WTC11 (cell line): Measurements from ENCODE around the gene TOR3A. TPM values are rescaled to one million over a fixed set of nuclear protein-coding genes. Genes with fewer than 3 reads are reported as not detected.

Experiments
- ATAC-seq: fragments of 200-7000 bp; cut with Tn5 transposase; 2 replicates; pipeline ENCODE4 v1.10.0; 2021; ENCODE audit warnings: mild to moderate bottlenecking, moderate library complexity
- CTCF ChIA-PET: fragments of 300-600 bp; sonication (Branson Sonifier 250); formaldehyde crosslinking; loops from one replicate; lab custom pipeline; 2021; ENCODE audit warnings: antibody characterized with exemption; lab: Charles Lee
- POLR2A ChIA-PET: fragments of 350-600 bp; sonication (Branson Sonifier 250); formaldehyde crosslinking; loops from one replicate; lab custom pipeline; 2021; ENCODE audit warnings: antibody characterized with exemption; lab: Charles Lee
- DNase-seq: peaks from one replicate; pipeline ENCODE4 v3.0.0; 2021; ENCODE audit warnings: low spot score
- H3K27ac Mint-ChIP-seq: 2 replicates; pipeline ENCODE4 v1.8.0; 2021; ENCODE audit warnings: mixed read lengths
- H3K27me3 Mint-ChIP-seq: 2 replicates; pipeline ENCODE4 v1.8.0; 2021; ENCODE audit warnings: low read depth, mild to moderate bottlenecking, moderate library complexity, mixed read lengths
- H3K36me3 Mint-ChIP-seq: 2 replicates; pipeline ENCODE4 v1.8.0; 2021; ENCODE audit warnings: mixed read lengths
- H3K4me1 Mint-ChIP-seq: 2 replicates; pipeline ENCODE4 v1.8.0; 2022; ENCODE audit warnings: mixed read lengths
- H3K4me3 Mint-ChIP-seq: 2 replicates; pipeline ENCODE4 v1.8.0; 2021; ENCODE audit warnings: mild to moderate bottlenecking, moderate library complexity, mixed read lengths
- H3K9me3 Mint-ChIP-seq: 2 replicates; pipeline ENCODE4 v1.8.0; 2021; ENCODE audit warnings: mixed read lengths
- ARID4B ChIP-seq: sonication (generic); formaldehyde crosslinking; IDR thresholded peaks from 2 replicates; pipeline ENCODE4 v1.8.0; 2023; ENCODE audit warnings: missing genetic modification reagents, mild to moderate bottlenecking, borderline replicate concordance
- ATF1 ChIP-seq: sonication (generic); formaldehyde crosslinking; IDR thresholded peaks from 2 replicates; pipeline ENCODE4 v1.8.1; 2023; ENCODE audit warnings: mild to moderate bottlenecking, moderate library complexity, missing genetic modification reagents
- CBFB ChIP-seq: sonication (generic); formaldehyde crosslinking; IDR thresholded peaks from 2 replicates; pipeline ENCODE4 v1.8.1; 2022; ENCODE audit warnings: mild to moderate bottlenecking, low read depth, missing genetic modification reagents
- CDX4 ChIP-seq: fragments of 250-450 bp; sonication (Bioruptor Pico); IDR thresholded peaks from 2 replicates; pipeline ENCODE4 v1.9.0; 2021; ENCODE audit warnings: moderate library complexity, mild to moderate bottlenecking, inconsistent platforms, borderline replicate concordance
- FOXP1 ChIP-seq: sonication (generic); formaldehyde crosslinking; IDR thresholded peaks from 2 replicates; pipeline ENCODE4 v1.8.0; 2022; ENCODE audit warnings: missing genetic modification reagents, mild to moderate bottlenecking, moderate library complexity, borderline replicate concordance
- JUN ChIP-seq: sonication (generic); formaldehyde crosslinking; IDR thresholded peaks from 2 replicates; pipeline ENCODE4 v1.8.0; 2023; ENCODE audit warnings: mild to moderate bottlenecking, missing genetic modification reagents
- NFE2L1 ChIP-seq: sonication (generic); formaldehyde crosslinking; IDR thresholded peaks from 2 replicates; pipeline ENCODE4 v1.8.1; 2023; ENCODE audit warnings: missing genetic modification reagents
- PRRX2 ChIP-seq: fragments of 250-450 bp; sonication (Bioruptor Pico); IDR thresholded peaks from 2 replicates; pipeline ENCODE4 v1.8.0; 2021; ENCODE audit warnings: mild to moderate bottlenecking
- SMAD3 ChIP-seq: sonication (generic); formaldehyde crosslinking; IDR thresholded peaks from 2 replicates; pipeline ENCODE4 v1.8.0; 2022; ENCODE audit warnings: missing genetic modification reagents, mild to moderate bottlenecking, borderline replicate concordance
- SOX15 ChIP-seq: fragments of 250-450 bp; sonication (Bioruptor Pico); IDR thresholded peaks from 2 replicates; pipeline ENCODE4 v1.9.0; 2021; ENCODE audit warnings: mild to moderate bottlenecking
- TEAD4 ChIP-seq: sonication (generic); formaldehyde crosslinking; IDR thresholded peaks from 2 replicates; pipeline ENCODE4 v1.8.0; 2022; ENCODE audit warnings: mild to moderate bottlenecking, missing genetic modification reagents
- TP53 ChIP-seq: sonication (generic); formaldehyde crosslinking; IDR thresholded peaks from 2 replicates; pipeline ENCODE4 v1.8.1; 2023; ENCODE audit warnings: mild to moderate bottlenecking, missing genetic modification reagents
- ZNF281 ChIP-seq: sonication (generic); formaldehyde crosslinking; IDR thresholded peaks from 2 replicates; pipeline ENCODE4 v1.8.0; 2023; ENCODE audit warnings: mild to moderate bottlenecking, missing genetic modification reagents
- ZNF512 ChIP-seq: sonication (generic); formaldehyde crosslinking; IDR thresholded peaks from 2 replicates; pipeline ENCODE4 v1.8.1; 2022; ENCODE audit warnings: missing genetic modification reagents, borderline replicate concordance
- ZNF532 ChIP-seq: fragments of 250-450 bp; sonication (Bioruptor Pico); IDR thresholded peaks from 2 replicates; pipeline ENCODE4 v1.9.0; 2021; ENCODE audit warnings: mild to moderate bottlenecking, borderline replicate concordance
- ZNF671 ChIP-seq: fragments of 250-450 bp; sonication (Bioruptor Pico); IDR thresholded peaks from 2 replicates; pipeline ENCODE4 v1.8.0; 2021; ENCODE audit warnings: mild to moderate bottlenecking
- total RNA-seq: library from RNA; stranded (reverse); gene quantifications from 3 replicates; pipeline ENCODE4 v1.2.3, GENCODE V29; 2021
- TF ChIP-seq, protein P1 (sequence below): fragments of 250-450 bp; sonication (Bioruptor Pico); IDR thresholded peaks from 2 replicates; pipeline ENCODE4 v1.9.0; 2021; ENCODE audit warnings: mild to moderate bottlenecking
- TF ChIP-seq, protein P2 (sequence below): sonication (generic); formaldehyde crosslinking; IDR thresholded peaks from 2 replicates; pipeline ENCODE4 v1.8.0; 2022; ENCODE audit warnings: mild to moderate bottlenecking, missing genetic modification reagents

Gene TOR3A
- total RNA-seq, 1 experiment from 2014 or later: 20.5 TPM

- TF ChIP-seq ARID4B (CRISPR knock-in tag) (no peak), FOXP1 (CRISPR knock-in tag) (no peak), TEAD4 (CRISPR knock-in tag) (no peak), NFE2L1 (CRISPR knock-in tag) (no peak)
- TF ChIP-seq, protein P1, sequence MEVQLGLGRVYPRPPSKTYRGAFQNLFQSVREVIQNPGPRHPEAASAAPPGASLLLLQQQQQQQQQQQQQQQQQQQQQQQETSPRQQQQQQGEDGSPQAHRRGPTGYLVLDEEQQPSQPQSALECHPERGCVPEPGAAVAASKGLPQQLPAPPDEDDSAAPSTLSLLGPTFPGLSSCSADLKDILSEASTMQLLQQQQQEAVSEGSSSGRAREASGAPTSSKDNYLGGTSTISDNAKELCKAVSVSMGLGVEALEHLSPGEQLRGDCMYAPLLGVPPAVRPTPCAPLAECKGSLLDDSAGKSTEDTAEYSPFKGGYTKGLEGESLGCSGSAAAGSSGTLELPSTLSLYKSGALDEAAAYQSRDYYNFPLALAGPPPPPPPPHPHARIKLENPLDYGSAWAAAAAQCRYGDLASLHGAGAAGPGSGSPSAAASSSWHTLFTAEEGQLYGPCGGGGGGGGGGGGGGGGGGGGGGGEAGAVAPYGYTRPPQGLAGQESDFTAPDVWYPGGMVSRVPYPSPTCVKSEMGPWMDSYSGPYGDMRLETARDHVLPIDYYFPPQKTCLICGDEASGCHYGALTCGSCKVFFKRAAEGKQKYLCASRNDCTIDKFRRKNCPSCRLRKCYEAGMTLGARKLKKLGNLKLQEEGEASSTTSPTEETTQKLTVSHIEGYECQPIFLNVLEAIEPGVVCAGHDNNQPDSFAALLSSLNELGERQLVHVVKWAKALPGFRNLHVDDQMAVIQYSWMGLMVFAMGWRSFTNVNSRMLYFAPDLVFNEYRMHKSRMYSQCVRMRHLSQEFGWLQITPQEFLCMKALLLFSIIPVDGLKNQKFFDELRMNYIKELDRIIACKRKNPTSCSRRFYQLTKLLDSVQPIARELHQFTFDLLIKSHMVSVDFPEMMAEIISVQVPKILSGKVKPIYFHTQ (CRISPR knock-in tag): no peak
- TF ChIP-seq, protein P2, sequence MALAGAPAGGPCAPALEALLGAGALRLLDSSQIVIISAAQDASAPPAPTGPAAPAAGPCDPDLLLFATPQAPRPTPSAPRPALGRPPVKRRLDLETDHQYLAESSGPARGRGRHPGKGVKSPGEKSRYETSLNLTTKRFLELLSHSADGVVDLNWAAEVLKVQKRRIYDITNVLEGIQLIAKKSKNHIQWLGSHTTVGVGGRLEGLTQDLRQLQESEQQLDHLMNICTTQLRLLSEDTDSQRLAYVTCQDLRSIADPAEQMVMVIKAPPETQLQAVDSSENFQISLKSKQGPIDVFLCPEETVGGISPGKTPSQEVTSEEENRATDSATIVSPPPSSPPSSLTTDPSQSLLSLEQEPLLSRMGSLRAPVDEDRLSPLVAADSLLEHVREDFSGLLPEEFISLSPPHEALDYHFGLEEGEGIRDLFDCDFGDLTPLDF (CRISPR knock-in tag): no peak
Observed at GRCh38 chr1:179124873-179125272, 43.0 kb downstream of the TOR3A start (continued).

DNA sequence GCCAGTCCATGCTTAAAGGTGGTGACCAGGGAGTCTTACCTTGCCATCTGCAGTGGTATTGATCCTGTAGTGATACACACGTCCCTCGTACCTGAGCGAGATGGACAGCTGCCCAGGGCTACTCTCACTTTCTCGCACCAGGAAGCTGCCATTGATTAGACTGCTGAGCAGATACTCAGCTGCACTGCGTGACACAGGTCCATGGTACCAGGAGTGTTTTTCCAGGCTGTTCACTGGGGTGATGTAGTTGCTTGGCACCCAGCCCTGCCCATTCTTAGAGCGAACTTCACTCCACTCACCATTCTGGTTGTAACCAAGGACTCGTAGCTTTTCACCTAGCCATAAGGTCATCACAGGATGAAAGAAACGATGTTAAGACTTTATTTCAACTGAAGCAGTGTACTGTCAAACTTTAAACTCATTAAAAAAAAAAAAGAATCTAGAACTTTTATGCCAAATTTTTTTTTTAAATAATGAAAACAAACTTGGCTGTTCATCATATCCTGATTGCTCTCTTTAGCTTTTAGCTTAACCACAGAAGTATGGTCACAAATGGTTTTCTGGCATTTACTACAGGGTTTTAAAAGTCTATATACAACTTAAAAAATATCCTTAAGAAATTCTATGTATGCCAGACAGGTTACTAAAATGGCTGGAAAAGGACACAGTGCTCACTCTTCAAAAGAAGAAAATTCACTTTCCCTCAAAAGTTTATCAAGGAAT, 44.6 kb downstream of the TOR3A start:
- ChIA-PET CTCF (no interaction called here), POLR2A (no interaction called here)
- H3K4me3 Mint-ChIP-seq: no peak overlapping the region
- no peak for DNase-seq
- no peaks in the 10 kb centered on the region for H3K27me3 Mint-ChIP-seq
- no peak for ATAC-seq
- no peaks in the 10 kb centered on the region for H3K4me1 Mint-ChIP-seq
- H3K27ac Mint-ChIP-seq: no peak overlapping the region
- H3K36me3 Mint-ChIP-seq: peaks cover 15% of the 10 kb centered on the region
- no peaks in the 10 kb centered on the region for H3K9me3 Mint-ChIP-seq
- TF ChIP-seq ZNF281 (no peak), CBFB (CRISPR knock-in tag) (no peak), CDX4 (CRISPR knock-in tag) (no peak), ZNF512 (CRISPR knock-in tag) (no peak), PRRX2 (CRISPR knock-in tag) (no peak), ZNF532 (CRISPR knock-in tag) (no peak), ZNF671 (CRISPR knock-in tag) (no peak), SMAD3 (CRISPR knock-in tag) (no peak), TP53 (CRISPR knock-in tag) (no peak), ATF1 (no peak), JUN (CRISPR knock-in tag) (no peak), SOX15 (no peak)
